Inferior parietal cortex (tissue), 1 donor: Measurements from ENCODE around the gene GRID1.

Experiments
- DNase-seq: peaks from one replicate; pipeline ENCODE4 v3.0.0-alpha.2; 2016; ENCODE audit errors: extremely low spot score

GRID1 gene

GRCh38 chr10:86169506-86170254 lies 196.9 kb downstream of the GRID1 start:
- no peak for DNase-seq

GRCh38 chr10:86169066-86169465 lies 197.5 kb downstream of the GRID1 start:
- no peak for DNase-seq

- DNase-seq = no peak
These were observed 198.3 kb downstream of the GRID1 start for GRCh38 chr10:86168256-86168655.

- DNase-seq = no peak
These were observed 198.8 kb downstream of the GRID1 start for GRCh38 chr10:86167762-86168128.

GRCh38 chr10:86167121-86167761 lies 199.4 kb downstream of the GRID1 start:
- DNase-seq = no peak

- DNase-seq = no peak
These were observed 200.9 kb downstream of the GRID1 start for GRCh38 chr10:86165666-86166065.

- no peak for DNase-seq
These were observed 201.5 kb downstream of the GRID1 start for GRCh38 chr10:86164960-86165630.

GRCh38 chr10:86164174-86164774 lies 202.3 kb downstream of the GRID1 start:
- DNase-seq = no peak

GRCh38 chr10:86163522-86164173 lies 202.9 kb downstream of the GRID1 start:
- DNase-seq = no peak

GRCh38 chr10:86162696-86163400 lies 203.7 kb downstream of the GRID1 start:
- DNase-seq = no peak

- DNase-seq = no peak
These were observed 204.6 kb downstream of the GRID1 start for GRCh38 chr10:86162036-86162435.

- no peak for DNase-seq
These were observed 205.6 kb downstream of the GRID1 start for GRCh38 chr10:86160890-86161585.

GRCh38 chr10:86159797-86160196 lies 206.8 kb downstream of the GRID1 start:
- no peak for DNase-seq

GRCh38 chr10:86155054-86155921 lies 211.3 kb downstream of the GRID1 start:
- DNase-seq = no peak

GRCh38 chr10:86153751-86154150 lies 212.8 kb downstream of the GRID1 start:
- no peak for DNase-seq

GRCh38 chr10:86152911-86153310 lies 213.7 kb downstream of the GRID1 start:
- DNase-seq = no peak

GRCh38 chr10:86152354-86152753 lies 214.2 kb downstream of the GRID1 start:
- DNase-seq = no peak

- no peak for DNase-seq
These were observed 215.0 kb downstream of the GRID1 start for GRCh38 chr10:86151613-86152012.

- no peak for DNase-seq
These were observed 217.3 kb downstream of the GRID1 start for GRCh38 chr10:86149257-86149656.

GRCh38 chr10:86148117-86148516 lies 218.5 kb downstream of the GRID1 start:
- no peak for DNase-seq
